Glomerular endothelial cell (primary cell): ENCODE data around the gene CCDC74A. TPM values are rescaled to one million over a fixed set of nuclear protein-coding genes. Genes with fewer than 3 reads are reported as not detected.
"Not testable (repeated sequence)": the region's sequence is repeated elsewhere in the genome, so short reads cannot be mapped to it uniquely, and the experiment has no call there.

Source experiments
- DNase-seq: peaks from one replicate; pipeline ENCODE4 v3.0.0-alpha.2; 2011; ENCODE audit warnings: low read depth, low spot score; ENCODE audit errors: extremely low read depth
- total RNA-seq: library from RNA; depleted of rRNA; stranded (reverse); fragments of >200 nt; gene quantifications from 2 replicates; pipeline ENCODE4 v1.2.3, GENCODE V29; 2015

The CCDC74A gene
- total RNA-seq = 19.8 and 27.8 TPM in 2 replicates

GRCh38 chr2:131527131-131528001, at the start of gene CCDC74A:
CCDC74A (plus strand) TSS chr2:131527888; CDS start chr2:131527971, 83 bp downstream.
- not testable (repeated sequence) for DNase-seq

GRCh38 chr2:131478074-131478849, 49.4 kb upstream of the CCDC74A start:
- DNase-seq = not testable (repeated sequence)

GRCh38 chr2:131478850-131479461, 48.7 kb upstream of the CCDC74A start:
- DNase-seq = not testable (repeated sequence)

GRCh38 chr2:131480351-131480750, 47.3 kb upstream of the CCDC74A start:
- DNase-seq = not testable (repeated sequence)

GRCh38 chr2:131482506-131483155, 45.1 kb upstream of the CCDC74A start:
- DNase-seq = not testable (repeated sequence)

GRCh38 chr2:131483981-131484820, 43.5 kb upstream of the CCDC74A start:
- not testable (repeated sequence) for DNase-seq

GRCh38 chr2:131484906-131485460, 42.7 kb upstream of the CCDC74A start:
- not testable (repeated sequence) for DNase-seq

GRCh38 chr2:131486201-131486902, 41.3 kb upstream of the CCDC74A start:
- DNase-seq = not testable (repeated sequence)

- no peak for DNase-seq
These were observed 39.1 kb upstream of the CCDC74A start for GRCh38 chr2:131488306-131489205.

- DNase-seq = not testable (repeated sequence)
These were observed 36.8 kb upstream of the CCDC74A start for GRCh38 chr2:131490616-131491468.

- DNase-seq = not testable (repeated sequence)
These were observed 36.2 kb upstream of the CCDC74A start for GRCh38 chr2:131491469-131491836.

GRCh38 chr2:131492015-131492417, 35.7 kb upstream of the CCDC74A start, which contains the start of gene MZT2A:
MZT2A (minus strand) TSS chr2:131492397; CDS start chr2:131492376, 21 bp downstream.
- DNase-seq = not testable (repeated sequence)

- peak; percentile 33 for DNase-seq
These were observed 35.1 kb upstream of the CCDC74A start for GRCh38 chr2:131492418-131493198.

- no peak for DNase-seq
These were observed 34.3 kb upstream of the CCDC74A start for GRCh38 chr2:131493199-131493968.

GRCh38 chr2:131495506-131495905, 32.2 kb upstream of the CCDC74A start:
- not testable (repeated sequence) for DNase-seq
